Measurements from ENCODE around the gene LY6G5B. TPM values are rescaled to one million over a fixed set of nuclear protein-coding genes. Genes with fewer than 3 reads are reported as not detected.
A peak's percentile ranks its signal among the peaks of the same experiment; 100 is the strongest.

The LY6G5B gene
- total RNA-seq, 1 donor = 5.7 TPM

Small RNA genes within 50 kb of the gene (small RNA-seq; reads per million reads assigned to genes)
- not detected for gene LY6G6D
- gene MIR4646 = not detected
- 0.21 reads per million for gene MIR6832
- gene RF00019 = not detected
- 186 reads per million, percentile 99 among the genes with 10 or more reads in this experiment for gene SNORA38

Other genes with a start within 250 kb of the LY6G5B start
- 22.5 and 33.1 TPM in 2 replicates for gene MICB, start 171.8 kb upstream of the LY6G5B start, total RNA-seq
- gene MCCD1, start 141.0 kb upstream of the LY6G5B start, total RNA-seq = not detected in 2 replicates
- gene DDX39B, start 128.0 kb upstream of the LY6G5B start, total RNA-seq = 455 and 468 TPM in 2 replicates
- 0.50 and 0.53 TPM in 2 replicates for gene ATP6V1G2, start 123.4 kb upstream of the LY6G5B start, total RNA-seq
- 17.1 and 19.1 TPM in 2 replicates for gene NFKBIL1, start 122.4 kb upstream of the LY6G5B start, total RNA-seq
- not detected in 2 replicates for gene LTA, start 97.7 kb upstream of the LY6G5B start, total RNA-seq
- not detected in 2 replicates for gene TNF, start 94.4 kb upstream of the LY6G5B start, total RNA-seq
- 0.80 and 1.2 TPM in 2 replicates for gene LTB, start 87.6 kb upstream of the LY6G5B start, total RNA-seq
- gene LST1, start 83.7 kb upstream of the LY6G5B start, total RNA-seq = 0.29 and 0.40 TPM in 2 replicates
- not detected in 2 replicates for gene NCR3, start 77.0 kb upstream of the LY6G5B start, total RNA-seq
- not detected in 2 replicates for gene AIF1, start 54.7 kb upstream of the LY6G5B start, total RNA-seq
- 84.0 and 112 TPM in 2 replicates for gene PRRC2A, start 49.3 kb upstream of the LY6G5B start, total RNA-seq
- gene BAG6, start 17.3 kb upstream of the LY6G5B start, total RNA-seq = 149 and 209 TPM in 2 replicates
- 0.29 TPM in 1 of 2 replicates, not detected in the other for gene APOM, start 14.1 kb upstream of the LY6G5B start, total RNA-seq
- gene C6orf47, start 9.2 kb upstream of the LY6G5B start, total RNA-seq = 11.8 and 12.0 TPM in 2 replicates
- gene GPANK1, start 5.0 kb upstream of the LY6G5B start, total RNA-seq = 11.8 and 15.4 TPM in 2 replicates
- gene CSNK2B, start 3.9 kb upstream of the LY6G5B start, total RNA-seq = 178 and 196 TPM in 2 replicates
- 1.3 and 1.6 TPM in 2 replicates for gene LY6G5C, start 11.1 kb downstream of the LY6G5B start, total RNA-seq
- gene ABHD16A, start 33.3 kb downstream of the LY6G5B start, total RNA-seq = 26.7 and 30.5 TPM in 2 replicates
- not detected in 2 replicates for gene LY6G6F, start 36.9 kb downstream of the LY6G5B start, total RNA-seq
- gene LY6G6D, start 45.4 kb downstream of the LY6G5B start, total RNA-seq = not detected in 2 replicates
- gene LY6G6C, start 51.8 kb downstream of the LY6G5B start, total RNA-seq = not detected in 2 replicates
- gene MPIG6B, start 53.4 kb downstream of the LY6G5B start, total RNA-seq = not detected in 2 replicates
- gene DDAH2, start 59.3 kb downstream of the LY6G5B start, total RNA-seq = 35.2 and 44.4 TPM in 2 replicates
- gene CLIC1, start 66.6 kb downstream of the LY6G5B start, total RNA-seq = 650 and 798 TPM in 2 replicates
- 18.6 and 30.9 TPM in 2 replicates for gene MSH5, start 70.0 kb downstream of the LY6G5B start, total RNA-seq
- gene SAPCD1, start 92.7 kb downstream of the LY6G5B start, total RNA-seq = 0.66 and 1.6 TPM in 2 replicates
- gene VWA7, start 107.4 kb downstream of the LY6G5B start, total RNA-seq = 0.27 and 0.29 TPM in 2 replicates
- 80.2 and 96.9 TPM in 2 replicates for gene VARS1, start 125.8 kb downstream of the LY6G5B start, total RNA-seq
- gene LSM2, start 137.0 kb downstream of the LY6G5B start, total RNA-seq = 51.3 and 55.1 TPM in 2 replicates
- gene HSPA1L, start 145.3 kb downstream of the LY6G5B start, total RNA-seq = 0.40 and 0.57 TPM in 2 replicates
- 35.1 and 75.0 TPM in 2 replicates for gene HSPA1A, start 145.6 kb downstream of the LY6G5B start, total RNA-seq
- 26.1 and 97.3 TPM in 2 replicates for gene HSPA1B, start 157.8 kb downstream of the LY6G5B start, total RNA-seq
- gene NEU1, start 192.8 kb downstream of the LY6G5B start, total RNA-seq = 43.5 and 45.3 TPM in 2 replicates
- 0.13 and 0.65 TPM in 2 replicates for gene SLC44A4, start 209.0 kb downstream of the LY6G5B start, total RNA-seq
- gene EHMT2, start 227.7 kb downstream of the LY6G5B start, total RNA-seq = 34.0 and 40.5 TPM in 2 replicates
- 1.1 and 1.3 TPM in 2 replicates for gene ZBTB12, start 232.1 kb downstream of the LY6G5B start, total RNA-seq